Upper lobe of right lung (tissue), 1 donor: ENCODE measurements around the gene ESPN. TPM values are rescaled to one million over a fixed set of nuclear protein-coding genes. Genes with fewer than 3 reads are reported as not detected.
A peak's percentile ranks its signal among the peaks of the same experiment; 100 is the strongest.
"Not testable (repeated sequence)": the region's sequence is repeated elsewhere in the genome, so short reads cannot be mapped to it uniquely, and the experiment has no call there.

ENCODE experiments used
- ATAC-seq: fragments of 200-7000 bp; cut with Tn5 transposase; one replicate; pipeline ENCODE4 v1.9.1; 2020; ENCODE audit warnings: mild to moderate bottlenecking, moderate library complexity
- DNase-seq: peaks from one replicate; pipeline ENCODE4 v3.0.0-alpha.2; 2020
- H3K27ac ChIP-seq: fragments of 200-600 bp; one replicate; pipeline ENCODE4 v1.8.0; 2022
- H3K27me3 ChIP-seq: fragments of 200-600 bp; one replicate; pipeline ENCODE4 v1.8.0; 2022; ENCODE audit warnings: mild to moderate bottlenecking
- H3K36me3 ChIP-seq: fragments of 200-600 bp; one replicate; pipeline ENCODE4 v1.8.0; 2022
- H3K4me1 ChIP-seq: fragments of 200-600 bp; one replicate; pipeline ENCODE4 v1.8.0; 2022
- H3K4me3 ChIP-seq: fragments of 200-600 bp; one replicate; pipeline ENCODE4 v1.8.0; 2022; ENCODE audit warnings: mild to moderate bottlenecking
- H3K9me3 ChIP-seq: fragments of 200-600 bp; one replicate; pipeline ENCODE4 v1.8.0; 2022
- CTCF ChIP-seq: fragments of 200-600 bp; IDR thresholded peaks from one replicate; pipeline ENCODE4 v1.8.0; 2022; ENCODE audit warnings: antibody characterized with exemption
- intact Hi-C: fragments of 100-400 bp; cut with DNase I; formaldehyde crosslinking; loops from one replicate; pipeline ENCODE4 v1.11.0; 2022
- total RNA-seq: library from RNA; stranded (reverse); fragmentation: NEBNext Ultra II Directional; extraction: Animal tissue kit (Norgen Biotek cat#: 25700); gene quantifications from one replicate; pipeline ENCODE4 v1.2.1, GENCODE V29; 2021
- donor health status: DM: no; HTN: yes; CAD: no; lungs with severe emphysema.

Gene ESPN
- total RNA-seq, 1 donor from 2014 or later = 4.3 TPM

GRCh38 chr1:6446665-6447015, 22.1 kb downstream of the ESPN start:
- intact Hi-C loops = no loop called here
- H3K27ac ChIP-seq = no peak overlapping the region
- ATAC-seq (no peak), DNase-seq (no peak)
- peaks cover 54% of the 10 kb centered on the region for H3K27me3 ChIP-seq
- H3K4me1 ChIP-seq = no peaks in the 10 kb centered on the region
- H3K36me3 ChIP-seq = no peaks in the 10 kb centered on the region
- H3K9me3 ChIP-seq = no peaks in the 10 kb centered on the region
- H3K4me3 ChIP-seq = no peak overlapping the region
- no peak for TF ChIP-seq CTCF

DNA sequence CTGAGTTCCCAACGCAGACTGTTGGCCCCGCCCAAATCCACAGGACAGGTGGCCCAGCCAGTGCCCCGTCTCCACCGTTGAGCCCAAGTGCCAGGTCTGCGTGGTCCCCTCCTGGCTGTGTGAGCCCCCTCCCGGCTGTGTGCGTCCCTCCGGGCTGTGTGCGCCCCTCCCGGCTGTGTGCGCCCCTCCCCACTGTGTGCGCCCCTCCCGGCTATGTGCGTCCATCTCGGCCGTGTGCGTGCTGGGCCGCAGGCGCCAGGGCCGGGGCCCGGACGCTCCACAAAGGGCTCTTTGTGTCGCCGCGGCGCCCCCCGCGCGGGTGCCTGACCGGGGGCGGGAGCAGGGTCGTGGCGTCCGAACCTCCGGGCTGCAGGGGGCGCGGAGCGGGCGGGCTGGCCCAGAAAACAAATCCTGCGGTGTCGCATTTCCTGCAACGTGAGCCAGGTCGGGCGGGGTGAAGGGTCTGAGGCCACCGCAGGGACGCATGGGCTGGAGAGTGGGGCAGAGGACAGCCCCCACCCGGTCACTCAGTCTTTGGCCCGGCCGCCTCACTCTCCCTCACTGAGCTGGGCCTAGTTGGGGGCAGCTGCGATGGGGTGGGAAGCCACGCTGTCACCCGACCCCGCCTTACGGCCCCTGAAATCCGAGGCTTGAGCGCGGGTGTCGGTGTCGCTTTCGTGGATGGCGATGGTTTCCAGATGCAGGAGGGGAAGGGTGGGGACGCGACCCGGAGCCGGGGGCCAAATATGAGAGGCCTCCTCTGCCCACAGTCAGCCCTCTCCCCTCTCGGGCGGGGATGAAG, 22.6 kb downstream of the ESPN start:
- intact Hi-C loops = no loop called here
- H3K4me1 ChIP-seq = no peaks in the 10 kb centered on the region
- no peak overlapping the region for H3K4me3 ChIP-seq
- no peaks in the 10 kb centered on the region for H3K36me3 ChIP-seq
- no peak for TF ChIP-seq CTCF
- no peak for ATAC-seq
- peaks cover 57% of the 10 kb centered on the region for H3K27me3 ChIP-seq
- no peaks in the 10 kb centered on the region for H3K9me3 ChIP-seq
- no peak for DNase-seq
- H3K27ac ChIP-seq = no peak overlapping the region

- no peak overlapping the region for H3K4me3 ChIP-seq
- H3K4me1 ChIP-seq = no peaks in the 10 kb centered on the region
- no peak for TF ChIP-seq CTCF
- no peaks in the 10 kb centered on the region for H3K36me3 ChIP-seq
- no peaks in the 10 kb centered on the region for H3K9me3 ChIP-seq
- ATAC-seq (no peak), DNase-seq (no peak)
- H3K27ac ChIP-seq = no peak overlapping the region
- peaks cover 66% of the 10 kb centered on the region for H3K27me3 ChIP-seq
- intact Hi-C loops = no loop called here
Measured at GRCh38 chr1:6447818-6448748, 23.5 kb downstream of the ESPN start.

DNA sequence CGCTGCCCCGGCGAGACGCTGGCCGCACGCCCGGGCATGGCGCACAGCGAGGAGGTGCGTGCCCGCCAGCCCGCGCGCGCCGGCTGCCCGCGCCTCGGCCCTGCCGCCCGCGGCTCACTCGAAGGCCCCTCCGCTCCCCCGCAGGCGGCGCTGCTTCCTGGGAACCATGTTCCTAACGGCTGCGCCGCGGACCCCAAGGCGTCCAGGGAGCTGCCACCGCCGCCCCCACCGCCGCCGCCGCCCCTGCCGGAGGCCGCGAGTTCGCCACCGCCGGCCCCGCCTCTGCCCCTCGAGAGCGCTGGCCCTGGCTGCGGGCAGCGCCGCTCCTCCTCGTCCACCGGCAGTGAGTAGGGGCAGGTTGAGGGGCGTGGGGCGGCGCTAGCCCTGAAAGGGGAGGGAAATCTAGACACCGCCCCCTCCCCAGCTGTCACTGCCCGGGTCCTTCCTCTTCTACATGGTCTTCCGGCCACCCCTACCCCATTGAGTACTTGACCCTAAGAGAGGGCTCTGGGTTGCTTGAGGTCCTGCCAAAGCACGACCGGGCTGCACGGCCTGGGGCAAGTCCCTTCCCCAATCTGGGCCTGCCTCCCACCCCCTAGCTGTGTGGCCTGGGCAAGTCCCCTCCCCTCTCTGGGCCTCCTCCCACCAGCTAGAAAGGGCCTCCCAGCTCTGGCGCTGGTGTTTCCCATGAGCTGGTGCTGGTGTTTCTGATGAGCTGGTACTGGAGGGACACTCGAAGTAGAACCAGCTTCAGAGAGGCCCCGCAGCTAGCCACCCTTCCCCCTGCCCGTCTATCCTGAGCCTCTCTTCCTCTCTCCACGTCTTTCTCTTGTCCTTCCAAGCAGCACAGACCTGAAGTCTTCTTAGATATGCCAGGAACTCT, 24.4 kb downstream of the ESPN start:
- H3K27ac ChIP-seq = no peak overlapping the region
- intact Hi-C loops = no loop called here
- H3K36me3 ChIP-seq = no peaks in the 10 kb centered on the region
- DNase-seq = no peak
- H3K4me3 ChIP-seq = no peak overlapping the region
- H3K4me1 ChIP-seq = no peaks in the 10 kb centered on the region
- no peak for TF ChIP-seq CTCF
- peak; percentile 9 for ATAC-seq
- peaks cover 72% of the 10 kb centered on the region for H3K27me3 ChIP-seq
- no peaks in the 10 kb centered on the region for H3K9me3 ChIP-seq

GRCh38 chr1:6450005-6450450, 25.5 kb downstream of the ESPN start:
- no peaks in the 10 kb centered on the region for H3K4me1 ChIP-seq
- H3K4me3 ChIP-seq = no peak overlapping the region
- DNase-seq (no peak), ATAC-seq (no peak)
- H3K27me3 ChIP-seq = peaks cover 81% of the 10 kb centered on the region
- no peak for TF ChIP-seq CTCF
- intact Hi-C loops = no loop called here
- H3K27ac ChIP-seq = no peak overlapping the region
- no peaks in the 10 kb centered on the region for H3K9me3 ChIP-seq
- H3K36me3 ChIP-seq = no peaks in the 10 kb centered on the region

- H3K9me3 ChIP-seq, H3K4me3 ChIP-seq, DNase-seq, H3K36me3 ChIP-seq, H3K4me1 ChIP-seq, H3K27ac ChIP-seq, intact Hi-C loops, ATAC-seq: not testable (repeated sequence)
- H3K27me3 ChIP-seq = peaks cover 85% of the 10 kb centered on the region
Measured at GRCh38 chr1:6450486-6450885, 25.9 kb downstream of the ESPN start.
